Neural crest cell (in vitro differentiated cells): ENCODE results near the gene DDX56. TPM values are rescaled to one million over a fixed set of nuclear protein-coding genes. Genes with fewer than 3 reads are reported as not detected.

Experiments
- DNase-seq: peaks from one replicate; pipeline ENCODE4 v3.0.0; 2021; ENCODE audit warnings: low read depth, mixed read lengths, low spot score
- H3K27ac Mint-ChIP-seq: one replicate; pipeline ENCODE4 v1.8.0; 2021; ENCODE audit warnings: mild to moderate bottlenecking, mixed read lengths; ENCODE audit not compliant: unreplicated experiment
- H3K27me3 Mint-ChIP-seq: 2 replicates; pipeline ENCODE4 v1.8.0; 2021; ENCODE audit warnings: low read depth, mild to moderate bottlenecking, mixed read lengths
- H3K36me3 Mint-ChIP-seq: 2 replicates; pipeline ENCODE4 v1.8.0; 2021; ENCODE audit warnings: low read depth, mild to moderate bottlenecking, mixed read lengths
- H3K4me1 Mint-ChIP-seq: 2 replicates; pipeline ENCODE4 v1.8.0; 2021; ENCODE audit warnings: mixed read lengths
- H3K4me3 Mint-ChIP-seq: one replicate; pipeline ENCODE4 v1.8.0; 2021; ENCODE audit warnings: mild to moderate bottlenecking, mixed read lengths
- H3K9me3 Mint-ChIP-seq: 2 replicates; pipeline ENCODE4 v1.8.0; 2021; ENCODE audit warnings: mixed read lengths
- CTCF ChIP-seq: fragments of 200-600 bp; sonication (generic); conservative IDR thresholded peaks from 2 replicates; pipeline ENCODE4 v1.5.0; 2021; ENCODE audit warnings: antibody characterized with exemption, mild to moderate bottlenecking
- total RNA-seq: library from RNA; stranded (reverse); gene quantifications from 2 replicates; pipeline ENCODE4 v1.2.1, GENCODE V29; 2021

Gene DDX56
- total RNA-seq, 1 donor from 2014 or later = 111 TPM

GRCh38 chr7:44519546-44519945 is 54.2 kb downstream of the DDX56 start:
- H3K4me3 Mint-ChIP-seq = no peak overlapping the region
- DNase-seq = no peak
- H3K36me3 Mint-ChIP-seq = no peaks in the 10 kb centered on the region
- H3K27me3 Mint-ChIP-seq = peaks cover 6% of the 10 kb centered on the region
- peaks cover 5% of the 10 kb centered on the region for H3K9me3 Mint-ChIP-seq
- H3K4me1 Mint-ChIP-seq = no peaks in the 10 kb centered on the region
- TF ChIP-seq CTCF = no peak
- no peak overlapping the region for H3K27ac Mint-ChIP-seq

- H3K36me3 Mint-ChIP-seq = no peaks in the 10 kb centered on the region
- peaks cover 3% of the 10 kb centered on the region for H3K27me3 Mint-ChIP-seq
- H3K9me3 Mint-ChIP-seq = peaks cover under 1% of the 10 kb centered on the region
Measured at GRCh38 chr7:44518761-44519160, 54.9 kb downstream of the DDX56 start.

GRCh38 chr7:44517175-44517574 is 56.5 kb downstream of the DDX56 start:
- H3K4me1 Mint-ChIP-seq = no peaks in the 10 kb centered on the region
- no peak overlapping the region for H3K4me3 Mint-ChIP-seq
- no peaks in the 10 kb centered on the region for H3K9me3 Mint-ChIP-seq
- H3K27ac Mint-ChIP-seq = no peak overlapping the region
- H3K27me3 Mint-ChIP-seq = peaks cover 3% of the 10 kb centered on the region
- DNase-seq = no peak
- no peak for TF ChIP-seq CTCF
- H3K36me3 Mint-ChIP-seq = no peaks in the 10 kb centered on the region

More at GRCh38 chr7:44518761-44519160, 54.9 kb downstream of the DDX56 start:
- H3K4me3 Mint-ChIP-seq = no peak overlapping the region
- no peak for TF ChIP-seq CTCF
- no peak for DNase-seq
- no peak overlapping the region for H3K27ac Mint-ChIP-seq
- no peaks in the 10 kb centered on the region for H3K4me1 Mint-ChIP-seq

Other genes starting within 250 kb of the DDX56 start
- gene CAMK2B, start 248.3 kb downstream of the DDX56 start, total RNA-seq = 1.6 and 2.4 TPM in 2 replicates
- gene NUDCD3, start 83.2 kb downstream of the DDX56 start, total RNA-seq = 85.5 and 93.2 TPM in 2 replicates
- gene NPC1L1, start 32.6 kb downstream of the DDX56 start, total RNA-seq = 0.12 and 0.18 TPM in 2 replicates
- gene TMED4, start 8.3 kb upstream of the DDX56 start, total RNA-seq = 87.2 and 88.9 TPM in 2 replicates
- gene OGDH, start 32.7 kb upstream of the DDX56 start, total RNA-seq = 102 and 116 TPM in 2 replicates
- gene ZMIZ2, start 174.9 kb upstream of the DDX56 start, total RNA-seq = 93.9 and 99.5 TPM in 2 replicates
- 2,244 and 2,316 TPM in 2 replicates for gene PPIA, start 222.8 kb upstream of the DDX56 start, total RNA-seq